Caco-2 (cell line): Measurements from ENCODE around the gene RTN4RL1. TPM values are rescaled to one million over a fixed set of nuclear protein-coding genes. Genes with fewer than 3 reads are reported as not detected.

Source experiments
- BruUV-seq: library from RNA; stranded (reverse); fragments of 400-500 nt; replicated peaks from 2 replicates; lab custom pipeline; 2021; lab: Mats Ljungman, UMichigan
- CTCF ChIA-PET: fragments of 300-600 bp; sonication (Branson Sonifier 250); formaldehyde crosslinking; loops from one replicate; lab custom pipeline; 2022; ENCODE audit warnings: antibody characterized with exemption; lab: Charles Lee
- POLR2A ChIA-PET: fragments of 300-600 bp; sonication (Branson Sonifier 250); formaldehyde crosslinking; loops from one replicate; lab custom pipeline; 2022; ENCODE audit warnings: antibody characterized with exemption; lab: Charles Lee
- DNase-seq, 2 experiments: peaks; one replicate each; pipeline versions ENCODE4 v3.0.0 to v3.0.0-alpha.2; 2020 to 2022
- H3K27me3 ChIP-seq: replicated peaks from 2 replicates; pipeline ENCODE4 v1.6.0; 2011; ENCODE audit warnings: low read length; ENCODE audit not compliant: control insufficient read depth, insufficient read depth
- H3K36me3 ChIP-seq: 2 replicates; pipeline ENCODE4 v1.5.1; 2011; ENCODE audit warnings: low read length; ENCODE audit not compliant: control insufficient read depth, insufficient read depth
- H3K4me1 ChIP-seq: fragments of 250-450 bp; sonication (Bioruptor Pico); 2 replicates; pipeline ENCODE4 v1.5.1; 2020; ENCODE audit warnings: mild to moderate bottlenecking
- H3K4me3 ChIP-seq: 2 replicates; pipeline ENCODE4 v1.5.1; 2011; ENCODE audit warnings: low read depth, mild to moderate bottlenecking, control low read depth, low read length
- H3K9me3 ChIP-seq: fragments of 250-450 bp; sonication (Bioruptor Pico); 2 replicates; pipeline ENCODE4 v1.5.1; 2020; ENCODE audit warnings: mild to moderate bottlenecking, moderate library complexity
- H3K27ac Mint-ChIP-seq: one replicate; pipeline ENCODE4 v1.8.0; 2022; ENCODE audit warnings: mixed read lengths; ENCODE audit not compliant: unreplicated experiment
- H3K27me3 Mint-ChIP-seq: one replicate; pipeline ENCODE4 v1.8.0; 2022; ENCODE audit warnings: mixed read lengths; ENCODE audit not compliant: insufficient read depth, unreplicated experiment
- H3K36me3 Mint-ChIP-seq: one replicate; pipeline ENCODE4 v1.8.0; 2022; ENCODE audit warnings: mild to moderate bottlenecking, mixed read lengths; ENCODE audit not compliant: insufficient read depth, unreplicated experiment
- H3K4me1 Mint-ChIP-seq: one replicate; pipeline ENCODE4 v1.8.0; 2022; ENCODE audit warnings: low read depth, mixed read lengths; ENCODE audit not compliant: unreplicated experiment
- H3K4me3 Mint-ChIP-seq: one replicate; pipeline ENCODE4 v1.8.0; 2022; ENCODE audit warnings: mild to moderate bottlenecking, moderate library complexity, mixed read lengths; ENCODE audit not compliant: unreplicated experiment
- H3K9me3 Mint-ChIP-seq: one replicate; pipeline ENCODE4 v1.8.0; 2022; ENCODE audit warnings: mixed read lengths; ENCODE audit not compliant: unreplicated experiment
- CTCF ChIP-seq, 2 experiments: fragments of 200-600 bp in 1 of 2; IDR thresholded peaks; 1 replicate in 1 of 2; 2 replicates in 1 of 2; pipeline versions ENCODE4 v1.5.1 to v1.8.0; 2011 to 2022; ENCODE audit warnings: antibody characterized with exemption in 1 of 2, control low read depth in 1 of 2, inconsistent platforms in 1 of 2, low read depth in 1 of 2, low read length in 1 of 2, mild to moderate bottlenecking in 1 of 2, moderate library complexity in 1 of 2; ENCODE audit not compliant: insufficient read depth in 1 of 2, severe bottlenecking in 1 of 2, unreplicated experiment in 1 of 2
- intact Hi-C: fragments of 100-400 bp; cut with micrococcal nuclease; formaldehyde crosslinking; loops from one replicate; pipeline ENCODE4 v1.10.0; 2022; ENCODE audit not compliant: unreplicated experiment
- total RNA-seq: library from RNA; stranded (reverse); gene quantifications from 2 replicates; pipeline ENCODE4 v1.2.3, GENCODE V29; 2022

RTN4RL1 gene
- total RNA-seq, 1 experiment from 2014 or later, result 0.54 TPM

GRCh38 chr17:1949754-1950153 is 75.4 kb downstream of the RTN4RL1 start:
- Mint-ChIP-seq H3K9me3 (no peaks in the 10 kb centered on the region), H3K36me3 (no peaks in the 10 kb centered on the region), H3K4me3 (no peak overlapping the region), H3K4me1 (no peaks in the 10 kb centered on the region), H3K27me3 (no peaks in the 10 kb centered on the region), H3K27ac (no peak overlapping the region)
- Histone ChIP-seq H3K36me3 (no peaks in the 10 kb centered on the region), H3K4me3 (no peak overlapping the region), H3K4me1 (peaks cover 7% of the 10 kb centered on the region; the same call in 1 of the 2 replicates), H3K27me3 (no peaks in the 10 kb centered on the region), H3K9me3 (no peaks in the 10 kb centered on the region)
- no peak for TF ChIP-seq CTCF (IDR thresholded peaks at IDR 0.05; ENCODE audit: insufficient read depth in 1 of 2, low read depth in 1 of 2, low read length in 1 of 2, severe bottlenecking in 1 of 2, unreplicated experiment in 1 of 2)
- intact Hi-C loops, result no loop called here
- POLR2A ChIA-PET, result no interaction called here
- DNase-seq, result no peak
- no TSS peak for BruUV-seq
- CTCF ChIA-PET, result interaction anchor here (1.2 to 1.4 kb wide), 2 partner anchors 41 to 325 kb away, joined by 3 read pairs; no protein-coding TSS in a partner anchor

- intact Hi-C loops, result no loop called here
- no peaks in the 10 kb centered on the region for H3K9me3 ChIP-seq
- Mint-ChIP-seq H3K4me3 (no peak overlapping the region), H3K4me1 (no peaks in the 10 kb centered on the region), H3K27ac (no peak overlapping the region), H3K36me3 (no peaks in the 10 kb centered on the region), H3K9me3 (no peaks in the 10 kb centered on the region), H3K27me3 (no peaks in the 10 kb centered on the region)
- no peak overlapping the region for H3K4me3 ChIP-seq
- H3K4me1 ChIP-seq, result peaks cover 7% of the 10 kb centered on the region; the same call in 1 of the 2 replicates
- no peaks in the 10 kb centered on the region for H3K27me3 ChIP-seq
- POLR2A ChIA-PET, result no interaction called here
- TF ChIP-seq CTCF (IDR thresholded peaks at IDR 0.05; ENCODE audit: insufficient read depth in 1 of 2, low read depth in 1 of 2, low read length in 1 of 2, severe bottlenecking in 1 of 2, unreplicated experiment in 1 of 2), result no peak
- no TSS peak for BruUV-seq
- CTCF ChIA-PET, result no interaction called here
- no peaks in the 10 kb centered on the region for H3K36me3 ChIP-seq
- DNase-seq, result no peak
These were observed 76.7 kb downstream of the RTN4RL1 start for GRCh38 chr17:1948517-1948825.

GRCh38 chr17:1947743-1948516 is 77.2 kb downstream of the RTN4RL1 start:
- CTCF ChIA-PET, result no interaction called here
- intact Hi-C loops, result no loop called here
- H3K36me3 ChIP-seq, result no peaks in the 10 kb centered on the region
- no peak for DNase-seq
- peaks cover 7% of the 10 kb centered on the region; the same call in 1 of the 2 replicates for H3K4me1 ChIP-seq
- Mint-ChIP-seq H3K4me3 (no peak overlapping the region), H3K27ac (no peak overlapping the region), H3K27me3 (no peaks in the 10 kb centered on the region), H3K9me3 (no peaks in the 10 kb centered on the region), H3K36me3 (no peaks in the 10 kb centered on the region), H3K4me1 (no peaks in the 10 kb centered on the region)
- POLR2A ChIA-PET, result no interaction called here
- no peak overlapping the region for H3K4me3 ChIP-seq
- BruUV-seq, result no TSS peak
- no peaks in the 10 kb centered on the region for H3K27me3 ChIP-seq
- no peaks in the 10 kb centered on the region for H3K9me3 ChIP-seq
- no peak for TF ChIP-seq CTCF (IDR thresholded peaks at IDR 0.05; ENCODE audit: insufficient read depth in 1 of 2, low read depth in 1 of 2, low read length in 1 of 2, severe bottlenecking in 1 of 2, unreplicated experiment in 1 of 2)
